ENCODE data around the gene SAMD14.
A peak's percentile ranks its signal among the peaks of the same experiment; 100 is the strongest.

The SAMD14 gene

GRCh38 chr17:50136096-50136687, 6.2 kb upstream of the SAMD14 start:
- DNase-seq (ENCODE audit: low spot score in 2 of 2): no peak
- no peak for ATAC-seq (ENCODE audit: low read depth)
- Mint-ChIP-seq H3K27ac (peak overlapping the region; percentile 85), H3K4me3 (no peak overlapping the region), H3K27me3 (peaks cover 1% of the 10 kb centered on the region), H3K9me3 (no peaks in the 10 kb centered on the region), H3K4me1 (peaks cover 35% of the 10 kb centered on the region), H3K36me3 (peaks cover 36% of the 10 kb centered on the region)

- peaks cover 33% of the 10 kb centered on the region for H3K36me3 Mint-ChIP-seq
- no peak for ATAC-seq (ENCODE audit: low read depth)
- no peak for DNase-seq (ENCODE audit: low spot score in 2 of 2)
- peaks cover 37% of the 10 kb centered on the region for H3K4me1 Mint-ChIP-seq
- no peak overlapping the region for H3K27ac Mint-ChIP-seq
- H3K27me3 Mint-ChIP-seq: peaks cover 1% of the 10 kb centered on the region
- H3K4me3 Mint-ChIP-seq: no peak overlapping the region
- no peaks in the 10 kb centered on the region for H3K9me3 Mint-ChIP-seq
Observed at GRCh38 chr17:50135316-50136095, 5.5 kb upstream of the SAMD14 start.

GRCh38 chr17:50134206-50135110, 4.5 kb upstream of the SAMD14 start:
- Mint-ChIP-seq H3K4me3 (no peak overlapping the region), H3K4me1 (peaks cover 33% of the 10 kb centered on the region), H3K9me3 (no peaks in the 10 kb centered on the region), H3K27ac (no peak overlapping the region), H3K27me3 (peaks cover 3% of the 10 kb centered on the region), H3K36me3 (peaks cover 30% of the 10 kb centered on the region)
- no peak for DNase-seq (ENCODE audit: low spot score in 2 of 2)
- no peak for ATAC-seq (ENCODE audit: low read depth)

- peaks cover 30% of the 10 kb centered on the region for H3K36me3 Mint-ChIP-seq
- H3K9me3 Mint-ChIP-seq: no peaks in the 10 kb centered on the region
- H3K4me1 Mint-ChIP-seq: peaks cover 34% of the 10 kb centered on the region
- peaks cover 4% of the 10 kb centered on the region for H3K27me3 Mint-ChIP-seq
- ATAC-seq (ENCODE audit: low read depth) (no peak), DNase-seq (ENCODE audit: low spot score in 2 of 2) (no peak)
- no peak overlapping the region for H3K27ac Mint-ChIP-seq
- no peak overlapping the region for H3K4me3 Mint-ChIP-seq
Observed at GRCh38 chr17:50133769-50134099, 3.8 kb upstream of the SAMD14 start.

- H3K27me3 Mint-ChIP-seq: peaks cover 9% of the 10 kb centered on the region
- H3K4me1 Mint-ChIP-seq: peaks cover 38% of the 10 kb centered on the region
- no peak for DNase-seq (ENCODE audit: low spot score in 2 of 2)
- no peak overlapping the region for H3K4me3 Mint-ChIP-seq
- peak overlapping the region; percentile 47 for H3K27ac Mint-ChIP-seq
- H3K9me3 Mint-ChIP-seq: no peaks in the 10 kb centered on the region
- peaks cover 28% of the 10 kb centered on the region for H3K36me3 Mint-ChIP-seq
- ATAC-seq (ENCODE audit: low read depth): no peak
Observed at GRCh38 chr17:50133028-50133768, 3.2 kb upstream of the SAMD14 start.

GRCh38 chr17:50132104-50132794, 2.3 kb upstream of the SAMD14 start:
- Mint-ChIP-seq H3K9me3 (no peaks in the 10 kb centered on the region), H3K4me3 (no peak overlapping the region), H3K4me1 (peaks cover 33% of the 10 kb centered on the region), H3K27ac (peak overlapping the region; percentile 81), H3K36me3 (peaks cover 19% of the 10 kb centered on the region), H3K27me3 (peaks cover 9% of the 10 kb centered on the region)
- ATAC-seq (ENCODE audit: low read depth) (no peak), DNase-seq (ENCODE audit: low spot score in 2 of 2) (no peak)

- Mint-ChIP-seq H3K27me3 (peaks cover 9% of the 10 kb centered on the region), H3K4me3 (peak overlapping the region; percentile 70), H3K9me3 (no peaks in the 10 kb centered on the region), H3K27ac (peak overlapping the region; percentile 81), H3K4me1 (peaks cover 28% of the 10 kb centered on the region), H3K36me3 (peaks cover 6% of the 10 kb centered on the region)
- DNase-seq (ENCODE audit: low spot score in 2 of 2): no peak
- peak; percentile 33 for ATAC-seq (ENCODE audit: low read depth)
Observed at GRCh38 chr17:50130559-50131305, 772 bp upstream of the SAMD14 start.

GRCh38 chr17:50129353-50129727, 620 bp downstream of the SAMD14 start:
- Mint-ChIP-seq H3K36me3 (peaks cover 3% of the 10 kb centered on the region), H3K9me3 (no peaks in the 10 kb centered on the region), H3K4me1 (peaks cover 28% of the 10 kb centered on the region), H3K27me3 (peaks cover 9% of the 10 kb centered on the region), H3K27ac (peak overlapping the region; percentile 39), H3K4me3 (peak overlapping the region; percentile 80)
- DNase-seq (ENCODE audit: low spot score in 2 of 2) (peak in 1 of 2 donors; percentile 42), ATAC-seq (ENCODE audit: low read depth) (no peak)

- DNase-seq (ENCODE audit: low spot score in 2 of 2) (no peak), ATAC-seq (ENCODE audit: low read depth) (no peak)
- Mint-ChIP-seq H3K27me3 (peaks cover 9% of the 10 kb centered on the region), H3K4me1 (peaks cover 25% of the 10 kb centered on the region), H3K4me3 (peak overlapping the region; percentile 87), H3K9me3 (no peaks in the 10 kb centered on the region), H3K36me3 (no peaks in the 10 kb centered on the region), H3K27ac (peak overlapping the region; percentile 48)
Observed at GRCh38 chr17:50128441-50129352, 1.3 kb downstream of the SAMD14 start.

- Mint-ChIP-seq H3K27me3 (peaks cover 9% of the 10 kb centered on the region), H3K36me3 (no peaks in the 10 kb centered on the region), H3K27ac (no peak overlapping the region), H3K4me3 (no peak overlapping the region), H3K9me3 (no peaks in the 10 kb centered on the region), H3K4me1 (peaks cover 25% of the 10 kb centered on the region)
- no peak for ATAC-seq (ENCODE audit: low read depth)
- DNase-seq (ENCODE audit: low spot score in 2 of 2): no peak
Observed at GRCh38 chr17:50127697-50128361, 2.1 kb downstream of the SAMD14 start.

- peaks cover 14% of the 10 kb centered on the region for H3K4me1 Mint-ChIP-seq
- DNase-seq (ENCODE audit: low spot score in 2 of 2): no peak
- H3K27ac Mint-ChIP-seq: no peak overlapping the region
- H3K4me3 Mint-ChIP-seq: no peak overlapping the region
- peaks cover 10% of the 10 kb centered on the region for H3K27me3 Mint-ChIP-seq
- no peaks in the 10 kb centered on the region for H3K36me3 Mint-ChIP-seq
- H3K9me3 Mint-ChIP-seq: no peaks in the 10 kb centered on the region
- no peak for ATAC-seq (ENCODE audit: low read depth)
Observed at GRCh38 chr17:50125420-50125997, 4.5 kb downstream of the SAMD14 start.

Measured in memory B cell (primary cell).